Lower leg skin (tissue), 3 donors: ENCODE data around the gene APBB2.
"Not testable (repeated sequence)": the region's sequence is repeated elsewhere in the genome, so short reads cannot be mapped to it uniquely, and the experiment has no call there.

Source experiments
- CTCF ChIP-seq, 3 donors: fragments of 450-650 bp; IDR thresholded peaks; one replicate each; pipeline ENCODE4 v1.5.1; 2016; ENCODE audit warnings: antibody characterized with exemption in 3 of 3, mild to moderate bottlenecking in 3 of 3, moderate library complexity in 2 of 3
- POLR2A ChIP-seq, 2 donors: fragments of 450-650 bp; IDR thresholded peaks; one replicate each; pipeline ENCODE4 v1.6.1; 2016 to 2017; ENCODE audit warnings: antibody characterized with exemption in 2 of 2, mild to moderate bottlenecking in 1 of 2, moderate library complexity in 1 of 2

GRCh38 chr4:40994321-40994720, 220.0 kb downstream of the APBB2 start:
- not testable (repeated sequence) for TF ChIP-seq POLR2A, CTCF (IDR thresholded peaks at IDR 0.05)
